ENCODE measurements around the gene SRCAP.

The SRCAP gene

DNA sequence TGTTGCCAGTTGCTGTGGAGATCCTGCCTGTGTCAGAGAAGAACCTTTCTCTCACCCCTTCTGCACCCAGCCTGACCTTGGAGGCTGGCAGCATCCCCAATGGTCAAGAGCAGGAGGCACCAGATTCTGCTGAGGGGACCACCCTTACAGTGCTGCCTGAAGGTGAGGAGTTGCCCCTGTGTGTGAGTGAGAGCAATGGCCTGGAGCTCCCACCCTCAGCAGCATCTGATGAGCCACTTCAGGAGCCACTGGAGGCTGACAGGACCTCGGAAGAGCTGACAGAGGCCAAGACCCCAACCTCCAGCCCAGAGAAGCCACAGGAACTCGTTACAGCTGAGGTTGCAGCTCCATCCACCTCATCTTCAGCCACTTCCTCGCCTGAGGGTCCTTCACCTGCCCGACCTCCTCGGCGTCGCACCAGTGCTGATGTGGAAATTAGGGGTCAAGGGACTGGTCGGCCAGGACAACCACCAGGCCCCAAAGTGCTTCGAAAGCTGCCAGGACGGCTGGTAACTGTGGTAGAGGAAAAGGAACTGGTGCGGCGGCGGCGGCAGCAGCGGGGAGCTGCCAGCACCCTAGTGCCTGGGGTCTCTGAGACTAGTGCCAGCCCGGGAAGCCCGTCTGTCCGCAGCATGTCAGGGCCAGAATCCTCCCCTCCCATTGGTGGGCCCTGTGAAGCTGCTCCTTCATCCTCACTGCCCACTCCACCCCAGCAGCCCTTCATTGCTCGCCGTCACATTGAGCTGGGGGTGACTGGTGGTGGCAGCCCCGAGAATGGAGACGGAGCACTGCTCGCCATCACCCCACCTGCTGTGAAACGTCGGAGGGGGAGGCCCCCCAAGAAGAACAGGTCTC lies 39.0 kb downstream of the SRCAP start:
- DNase-seq, result no peak

DNA sequence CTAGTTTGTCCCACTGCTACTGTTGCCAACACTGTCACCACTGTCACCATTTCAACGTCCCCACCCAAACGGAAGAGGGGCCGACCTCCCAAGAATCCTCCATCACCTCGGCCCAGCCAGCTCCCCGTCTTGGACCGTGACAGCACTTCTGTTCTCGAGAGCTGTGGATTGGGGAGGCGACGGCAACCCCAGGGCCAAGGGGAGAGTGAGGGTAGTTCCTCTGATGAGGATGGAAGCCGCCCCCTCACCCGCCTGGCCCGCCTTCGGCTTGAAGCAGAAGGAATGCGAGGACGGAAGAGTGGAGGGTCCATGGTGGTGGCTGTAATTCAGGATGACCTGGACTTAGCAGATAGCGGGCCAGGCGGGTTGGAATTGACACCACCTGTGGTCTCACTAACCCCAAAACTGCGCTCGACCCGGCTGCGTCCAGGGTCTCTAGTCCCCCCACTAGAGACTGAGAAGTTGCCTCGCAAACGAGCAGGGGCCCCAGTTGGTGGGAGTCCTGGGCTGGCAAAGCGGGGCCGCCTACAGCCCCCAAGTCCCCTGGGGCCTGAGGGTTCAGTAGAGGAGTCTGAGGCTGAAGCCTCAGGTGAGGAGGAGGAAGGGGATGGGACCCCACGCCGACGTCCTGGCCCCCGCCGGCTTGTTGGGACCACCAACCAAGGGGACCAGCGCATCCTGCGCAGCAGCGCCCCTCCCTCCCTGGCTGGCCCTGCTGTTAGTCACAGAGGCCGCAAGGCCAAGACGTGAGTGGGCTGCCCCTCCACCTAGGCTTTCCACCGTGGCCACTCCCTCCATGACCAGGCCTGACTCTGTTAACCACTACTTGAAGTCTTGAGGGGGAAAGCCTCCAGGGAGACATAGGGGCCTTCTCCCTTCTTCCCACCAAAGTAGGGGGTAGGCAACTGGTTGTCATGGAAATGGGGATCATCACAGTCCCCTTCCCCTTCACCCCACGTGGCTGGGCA lies 40.3 kb downstream of the SRCAP start:
- no peak for DNase-seq

DNA sequence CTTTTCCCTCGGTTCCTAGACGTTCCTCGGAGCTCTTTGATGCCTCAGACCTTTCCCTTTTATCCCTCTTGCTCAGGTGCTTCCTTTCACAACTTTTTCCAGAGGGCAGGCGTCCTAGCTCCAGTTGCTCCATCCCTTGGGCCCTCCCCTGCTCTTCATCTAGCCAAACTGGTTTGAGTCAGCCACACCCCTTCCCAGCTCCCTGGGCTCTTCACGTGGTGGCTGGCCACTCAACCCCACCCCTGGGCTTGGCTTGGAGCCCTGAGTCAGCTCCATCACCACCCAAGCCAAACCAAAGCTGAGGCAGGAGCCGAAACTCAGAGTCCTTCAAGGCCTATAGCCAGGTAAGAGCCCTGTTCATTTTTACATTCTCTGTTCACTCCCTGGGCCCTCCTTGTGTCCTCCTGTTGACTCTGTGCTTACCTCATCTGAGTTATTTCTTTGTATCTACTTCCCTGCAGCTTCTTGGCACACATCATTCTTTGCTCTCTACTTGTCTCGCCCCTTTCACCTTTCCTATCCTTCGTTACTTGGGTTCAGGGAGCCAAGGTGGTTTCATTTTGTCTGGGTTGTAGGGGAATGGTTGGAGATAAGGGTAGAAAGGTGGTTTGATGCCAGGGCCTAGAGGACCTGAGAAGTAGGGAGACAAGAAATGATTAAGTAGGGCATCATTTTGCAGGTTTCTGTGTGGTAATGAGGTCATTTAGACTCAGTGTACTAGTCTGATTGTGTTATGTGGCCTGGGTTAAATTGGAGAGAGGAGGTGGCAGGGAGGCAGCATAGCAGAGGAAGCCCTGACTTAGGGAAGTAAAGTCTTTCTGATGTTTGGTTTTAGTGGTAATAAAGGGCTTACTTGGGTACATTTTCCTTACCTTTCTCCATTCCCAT lies 41.6 kb downstream of the SRCAP start:
- peak; percentile 21 for DNase-seq

DNA sequence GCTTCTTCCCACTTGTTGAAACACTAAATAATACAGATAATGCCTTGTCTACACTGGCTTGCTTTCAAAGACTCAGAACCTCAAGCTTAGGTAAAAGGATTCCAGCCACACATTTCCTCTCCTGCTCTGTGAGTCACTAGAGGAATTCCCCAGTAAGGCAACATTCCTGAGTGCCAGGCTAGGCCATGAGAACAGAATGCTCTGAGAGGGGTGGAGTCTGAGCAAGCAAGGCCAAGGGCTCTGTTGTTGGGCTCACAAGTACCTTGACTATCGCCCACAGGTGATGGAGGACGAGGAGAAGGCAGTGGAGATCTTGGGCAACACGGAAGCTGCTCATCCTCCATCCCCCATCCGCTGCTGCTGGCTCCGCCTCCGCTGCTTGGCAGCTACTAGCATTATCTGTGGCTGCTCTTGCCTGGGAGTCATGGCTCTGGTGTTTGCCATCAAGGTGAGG lies 42.5 kb downstream of the SRCAP start:
- DNase-seq, result peak; percentile 78

DNA sequence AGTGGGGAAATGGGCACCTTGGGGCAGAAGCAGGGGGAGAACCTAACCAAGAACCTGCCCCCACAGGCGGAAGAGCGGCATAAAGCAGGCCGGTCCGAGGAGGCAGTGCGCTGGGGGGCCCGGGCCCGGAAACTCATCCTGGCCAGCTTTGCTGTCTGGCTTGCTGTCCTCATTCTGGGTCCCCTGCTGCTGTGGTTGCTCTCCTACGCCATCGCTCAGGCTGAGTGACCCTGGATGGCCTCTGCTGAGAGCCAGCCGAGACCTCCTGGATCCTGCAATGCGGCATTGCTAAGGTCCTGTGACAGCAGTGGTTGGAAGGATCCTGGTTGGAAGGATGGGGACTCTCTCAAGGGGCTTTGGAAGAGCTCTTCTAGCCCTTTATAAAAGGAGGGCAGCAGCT lies 44.7 kb downstream of the SRCAP start:
- no peak for DNase-seq

DNA sequence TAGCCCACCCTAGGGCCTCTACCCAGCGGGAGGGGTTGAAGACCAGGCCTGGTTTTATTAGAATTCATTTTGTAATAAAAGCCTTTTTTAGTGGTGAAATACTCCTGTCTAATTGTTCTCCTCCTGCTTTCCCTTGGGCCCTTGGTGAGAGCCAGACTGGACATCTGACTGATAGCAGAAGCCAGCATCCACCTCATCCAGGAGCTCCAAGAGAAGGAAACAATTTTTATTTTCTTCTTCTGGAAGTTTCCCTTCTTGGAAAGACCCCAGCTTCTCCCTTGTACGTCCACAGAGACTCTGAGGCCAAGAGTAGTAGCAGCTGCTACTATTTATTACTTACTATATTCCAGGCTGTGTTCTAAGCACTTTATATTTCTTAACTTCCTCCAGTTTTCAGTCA lies 45.2 kb downstream of the SRCAP start:
- DNase-seq, result no peak

DNA sequence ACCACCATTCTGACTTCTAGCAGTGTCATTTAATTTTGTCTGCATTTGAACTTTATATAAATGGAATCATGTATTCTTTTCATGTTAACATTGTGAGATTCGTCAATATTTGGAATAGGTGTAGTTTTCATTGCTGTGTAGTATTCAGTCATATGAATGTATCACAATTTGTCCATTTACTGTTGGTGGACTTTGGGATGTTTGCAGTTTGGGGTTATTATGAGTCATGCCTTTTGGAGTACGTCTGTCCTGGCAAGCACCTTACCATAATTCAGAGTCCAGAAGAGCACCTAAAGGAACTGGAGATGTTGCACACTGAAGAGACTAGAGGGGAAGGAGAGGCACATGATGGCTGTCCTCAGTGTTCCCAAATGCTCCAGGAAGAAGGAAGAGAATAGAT lies 46.1 kb downstream of the SRCAP start:
- DNase-seq, result no peak

DNA sequence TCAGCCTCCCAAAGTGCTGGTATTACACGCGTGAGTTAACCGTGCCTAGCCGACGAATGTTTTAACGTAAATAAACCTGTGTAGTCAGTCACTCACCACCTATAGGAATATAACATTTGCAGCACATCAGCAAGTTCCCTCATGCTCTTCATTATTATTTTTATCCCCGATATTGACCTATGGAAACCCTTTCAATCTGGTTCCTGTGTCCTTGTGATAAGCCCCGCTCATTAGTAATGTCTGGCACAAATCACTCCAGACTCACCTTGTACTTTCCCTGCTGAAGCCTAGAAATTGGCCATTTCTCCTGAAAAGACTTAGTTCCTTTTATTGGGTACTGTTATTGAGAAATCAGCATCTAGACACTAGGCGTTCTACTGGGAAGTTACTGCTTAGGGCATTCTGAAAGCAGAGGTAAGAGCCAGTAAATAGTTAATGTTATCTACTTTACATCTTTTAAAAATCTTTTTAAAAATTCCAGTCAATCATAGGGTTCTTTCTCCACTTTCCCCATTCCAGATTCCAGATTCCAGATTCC lies 47.7 kb downstream of the SRCAP start:
- DNase-seq, result no peak

DNA sequence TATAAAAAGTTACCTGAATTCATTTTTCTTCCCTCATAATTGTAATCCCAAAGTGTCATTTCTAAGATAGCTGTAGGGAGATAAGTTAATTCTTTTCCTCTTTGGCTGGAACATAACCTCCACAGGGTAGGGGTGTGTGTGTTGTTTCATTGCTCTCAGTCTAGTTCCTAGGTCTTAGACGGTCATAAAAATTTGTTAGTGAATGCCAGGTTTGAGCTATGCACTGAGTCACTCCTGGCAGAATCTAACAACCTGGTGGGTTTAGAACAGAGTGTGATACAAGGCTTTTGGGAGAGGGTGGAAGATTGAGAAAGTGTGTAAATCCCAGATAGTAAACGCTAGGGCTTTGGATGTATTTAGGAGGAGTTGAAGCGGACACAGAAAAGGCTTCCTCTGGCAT lies 48.4 kb downstream of the SRCAP start:
- peak; percentile 11 for DNase-seq

DNA sequence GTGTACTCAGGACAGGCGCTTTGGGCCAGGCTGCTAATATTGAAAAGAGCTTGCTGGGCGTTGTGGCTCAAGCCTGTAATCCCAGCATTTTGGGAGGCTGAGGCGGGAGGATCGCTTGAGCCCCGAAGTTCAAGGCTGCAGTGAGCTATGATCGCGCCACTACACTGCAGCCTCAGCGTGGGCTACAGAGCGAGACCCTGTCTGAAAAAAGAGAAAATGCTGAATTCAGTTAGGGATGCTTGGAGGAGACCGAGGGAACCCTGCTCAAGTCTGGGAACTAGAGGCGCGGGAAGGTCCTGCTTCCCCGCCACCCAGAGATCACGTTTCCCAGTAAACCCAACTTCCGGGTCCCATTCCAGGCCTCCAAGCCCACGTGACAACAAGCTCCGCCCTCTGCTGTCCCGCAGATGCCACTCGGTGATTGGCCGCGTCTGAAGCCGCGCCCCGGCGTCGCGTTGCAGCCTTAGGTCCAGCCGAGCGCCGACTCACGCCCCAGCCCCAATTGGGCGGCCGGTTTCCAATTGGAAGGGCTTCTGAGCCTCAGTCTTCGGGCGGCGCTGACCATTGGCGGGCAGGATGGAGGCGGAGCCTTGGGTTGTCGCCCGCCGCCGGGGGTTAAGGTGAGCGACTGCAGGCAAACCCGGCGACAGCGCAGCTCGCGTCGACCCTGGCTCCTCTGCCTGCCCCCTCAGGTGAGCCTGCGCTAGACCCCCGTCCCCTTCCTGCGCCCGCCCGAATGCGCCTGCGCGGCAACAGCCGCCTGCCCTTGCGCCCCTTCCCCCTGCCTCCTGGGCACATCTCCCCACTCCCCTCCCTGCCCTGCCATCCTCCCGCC lies 49.0 kb downstream of the SRCAP start, which contains the start of gene PHKG2:
Gene PHKG2, plus strand, starts transcription at position 627 of the 835 bp plus-strand sequence. CDS start 396 bp downstream, outside the sequence.
- peak; percentile 99 for DNase-seq

DNA sequence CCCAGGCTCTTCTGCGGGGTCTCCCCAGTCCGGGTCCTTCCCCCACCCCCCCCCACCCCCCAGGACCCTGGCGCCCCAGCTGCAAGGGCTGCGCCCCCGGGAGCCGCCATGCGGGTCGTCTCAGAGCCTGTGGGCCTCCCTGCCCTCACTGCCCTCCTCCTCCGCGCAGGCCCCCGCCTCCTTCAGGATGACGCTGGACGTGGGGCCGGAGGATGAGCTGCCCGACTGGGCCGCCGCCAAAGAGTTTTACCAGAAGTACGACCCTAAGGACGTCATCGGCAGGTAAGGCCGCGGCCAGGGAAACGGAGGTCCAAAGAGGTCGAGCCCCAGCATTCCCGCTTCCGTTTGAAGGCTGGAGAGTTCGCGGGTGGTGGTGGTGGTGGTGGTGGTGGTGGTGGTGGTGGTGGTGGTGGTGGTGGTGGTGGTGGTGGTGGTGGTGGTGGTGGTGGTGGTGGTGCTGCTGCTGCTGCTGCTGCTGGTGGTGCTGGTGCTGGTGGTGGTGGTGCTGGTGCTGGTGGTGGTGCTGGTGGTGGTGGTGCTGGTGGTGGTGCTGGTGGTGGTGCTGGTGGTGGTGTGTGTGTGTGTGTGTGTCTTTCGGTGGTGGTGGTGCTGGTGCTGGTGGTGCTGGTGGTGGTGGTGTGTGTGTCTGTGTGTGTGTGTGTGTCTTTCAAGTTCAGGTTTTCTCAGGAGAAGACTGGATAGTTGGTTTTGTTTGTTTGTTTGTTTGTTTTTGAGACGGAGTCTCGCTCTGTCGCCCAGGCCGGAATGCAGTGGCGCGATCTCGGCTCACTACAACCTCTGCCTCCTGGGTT lies 49.9 kb downstream of the SRCAP start:
- DNase-seq, result peak; percentile 34

DNA sequence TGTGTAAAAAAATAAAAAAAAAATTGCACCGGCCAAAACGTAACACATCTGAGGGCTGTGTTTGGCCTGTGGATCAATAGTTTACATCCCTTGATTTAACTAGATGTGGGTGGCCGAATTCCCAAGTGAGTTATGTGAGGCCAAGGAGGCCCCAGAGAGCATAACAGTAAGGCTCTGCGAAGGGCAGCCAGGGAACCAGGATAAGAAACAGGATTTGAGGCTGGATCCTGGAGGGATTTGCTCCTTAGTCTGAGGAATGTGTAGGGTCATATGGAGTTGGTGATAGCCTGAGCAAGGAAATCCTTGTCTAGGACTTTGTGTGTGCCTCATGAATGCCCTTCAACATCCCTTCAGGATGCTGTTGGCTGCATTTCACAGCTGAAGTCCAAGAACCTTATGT lies 51.2 kb downstream of the SRCAP start:
- no peak for DNase-seq

DNA sequence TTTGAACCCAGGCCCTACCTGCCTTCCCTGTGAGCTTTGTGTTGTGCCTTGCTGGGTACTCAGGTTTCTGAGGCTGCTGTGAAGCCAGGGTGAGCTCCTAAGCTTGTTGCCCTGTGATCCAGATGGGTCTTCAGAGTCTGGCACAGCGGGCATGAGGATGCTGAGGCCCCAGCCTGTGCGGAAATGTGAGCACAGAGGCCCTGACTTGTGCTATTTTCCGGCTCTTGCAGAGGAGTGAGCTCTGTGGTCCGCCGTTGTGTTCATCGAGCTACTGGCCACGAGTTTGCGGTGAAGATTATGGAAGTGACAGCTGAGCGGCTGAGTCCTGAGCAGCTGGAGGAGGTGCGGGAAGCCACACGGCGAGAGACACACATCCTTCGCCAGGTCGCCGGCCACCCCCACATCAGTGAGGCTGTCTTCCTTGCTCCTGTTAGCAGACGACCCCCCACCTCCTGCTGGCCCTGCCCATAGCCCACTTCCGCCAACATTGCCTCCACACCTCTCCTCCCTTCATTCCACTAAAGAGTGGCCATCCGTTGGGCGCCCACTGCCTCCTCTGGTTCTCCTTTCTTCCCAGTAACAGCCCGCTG lies 52.0 kb downstream of the SRCAP start:
- DNase-seq, result no peak

DNA sequence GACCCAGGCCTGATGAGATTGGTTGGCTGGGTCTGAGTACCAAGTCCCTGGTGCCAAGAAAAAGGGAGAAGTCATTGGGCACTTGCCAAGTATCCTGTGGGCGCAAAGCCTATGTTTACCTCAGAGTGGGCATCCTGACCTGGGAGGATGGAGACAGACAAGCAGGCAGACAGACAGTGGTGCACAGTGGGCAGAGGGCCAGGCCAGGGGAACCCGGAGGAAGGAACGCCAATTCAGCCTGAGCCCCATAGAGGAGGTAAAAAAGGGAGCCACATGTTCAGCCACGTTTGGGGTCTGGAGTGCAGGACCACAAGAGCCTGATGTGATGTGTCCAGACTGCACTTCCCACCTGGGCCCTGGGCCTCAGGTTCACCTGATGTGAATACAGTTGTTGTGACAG lies 54.6 kb downstream of the SRCAP start:
- DNase-seq, result no peak

DNA sequence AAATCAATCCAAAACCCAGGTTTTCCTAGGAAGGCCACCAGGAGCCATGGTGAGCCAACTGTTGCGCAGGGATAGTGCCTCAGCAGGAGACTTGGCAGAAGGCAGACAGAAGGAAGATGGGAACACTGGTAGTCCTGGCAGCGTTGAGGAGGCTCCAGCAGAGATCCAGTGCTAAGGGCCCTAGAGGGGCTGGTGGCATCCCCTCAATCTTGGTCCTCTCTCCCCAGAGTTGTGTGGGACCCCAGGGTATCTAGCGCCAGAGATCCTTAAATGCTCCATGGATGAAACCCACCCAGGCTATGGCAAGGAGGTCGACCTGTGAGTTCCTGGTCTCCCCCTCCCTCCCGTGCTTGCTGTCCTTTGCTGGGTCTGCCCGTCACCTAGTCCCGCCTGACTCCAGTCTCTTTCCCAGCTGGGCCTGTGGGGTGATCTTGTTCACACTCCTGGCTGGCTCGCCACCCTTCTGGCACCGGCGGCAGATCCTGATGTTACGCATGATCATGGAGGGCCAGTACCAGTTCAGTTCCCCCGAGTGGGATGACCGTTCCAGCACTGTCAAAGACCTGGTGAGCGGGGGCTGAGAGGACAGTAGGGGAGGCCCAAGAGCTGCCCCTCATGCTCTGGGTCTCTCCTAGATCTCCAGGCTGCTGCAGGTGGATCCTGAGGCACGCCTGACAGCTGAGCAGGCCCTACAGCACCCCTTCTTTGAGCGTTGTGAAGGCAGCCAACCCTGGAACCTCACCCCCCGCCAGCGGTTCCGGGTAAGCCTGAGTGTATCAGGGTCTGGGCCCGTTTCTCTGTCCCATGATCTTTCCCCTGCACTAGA lies 57.2 kb downstream of the SRCAP start:
- no peak for DNase-seq

DNA sequence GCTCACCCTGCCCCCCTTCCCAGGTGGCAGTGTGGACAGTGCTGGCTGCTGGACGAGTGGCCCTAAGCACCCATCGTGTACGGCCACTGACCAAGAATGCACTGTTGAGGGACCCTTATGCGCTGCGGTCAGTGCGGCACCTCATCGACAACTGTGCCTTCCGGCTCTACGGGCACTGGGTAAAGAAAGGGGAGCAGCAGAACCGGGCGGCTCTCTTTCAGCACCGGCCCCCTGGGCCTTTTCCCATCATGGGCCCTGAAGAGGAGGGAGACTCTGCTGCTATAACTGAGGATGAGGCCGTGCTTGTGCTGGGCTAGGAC lies 57.8 kb downstream of the SRCAP start:
- no peak for DNase-seq

DNA sequence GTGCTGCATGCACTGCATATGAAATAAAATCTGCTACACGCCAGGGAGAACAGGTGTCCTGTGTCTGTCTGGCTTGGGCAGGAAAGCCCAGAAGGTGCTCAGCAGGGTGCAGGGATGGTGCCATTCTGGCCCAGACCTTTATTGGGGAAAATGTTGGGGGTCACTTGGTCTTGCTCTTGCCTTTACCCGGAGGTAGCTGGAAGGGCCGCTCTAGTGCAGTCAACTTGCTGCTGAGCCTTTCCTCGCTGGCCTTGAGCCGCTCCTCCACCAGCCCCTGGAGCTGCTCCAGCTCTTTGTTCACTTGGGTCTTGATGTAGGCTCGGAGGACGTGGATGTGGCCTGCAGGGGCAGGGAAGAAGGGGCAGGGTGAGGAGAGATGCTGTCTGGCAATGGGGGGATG lies 58.3 kb downstream of the SRCAP start:
- no peak for DNase-seq

DNA sequence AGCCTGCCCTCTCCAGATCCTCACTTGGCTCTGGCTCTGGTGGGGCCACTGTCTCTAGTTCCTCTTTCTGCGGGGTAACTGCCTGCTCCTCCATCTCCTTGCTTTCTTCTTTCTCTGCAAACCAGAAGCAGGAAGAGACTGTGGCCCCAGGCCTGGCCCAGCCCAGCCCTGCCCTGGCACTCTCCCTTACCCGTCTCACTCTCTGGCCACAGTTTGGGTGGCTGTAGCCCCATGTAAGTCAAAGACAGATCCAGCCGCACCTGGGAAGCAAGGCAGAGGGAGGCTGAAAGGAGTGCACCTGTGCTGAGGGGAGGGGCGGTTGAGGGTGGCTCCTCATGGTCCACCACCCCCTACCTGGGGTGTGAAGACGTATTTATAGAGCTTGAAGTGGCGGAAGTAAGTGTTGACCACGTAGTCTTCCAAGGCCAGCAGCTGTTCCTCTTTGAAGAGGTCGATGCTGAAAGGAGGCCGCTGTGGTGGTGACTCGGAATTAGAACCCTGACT lies 60.1 kb downstream of the SRCAP start:
- no peak for DNase-seq
